ENCODE measurements around the gene EXOC6B.

Gene EXOC6B

GRCh38 chr2:72205504-72205881 lies 620.3 kb downstream of the EXOC6B start:
- Histone ChIP-seq H4K12ac (ENCODE audit: low read depth, low read length) (no peak overlapping the region), H3K4ac (ENCODE audit: low read depth, low read length) (no peak overlapping the region)

GRCh38 chr2:72204786-72205503 lies 620.9 kb downstream of the EXOC6B start:
- Histone ChIP-seq H3K79me1 (ENCODE audit: low read length) (no peaks in the 10 kb centered on the region), H2BK120ac (ENCODE audit: insufficient read depth, low read length, poor library complexity) (no peak overlapping the region), H3K4ac (ENCODE audit: low read depth, low read length) (no peak overlapping the region), H3K4me2 (ENCODE audit: low read length) (no peak overlapping the region), H4K8ac (ENCODE audit: low read depth, low read length) (no peak overlapping the region), H2BK5ac (ENCODE audit: low read depth, low read length, poor library complexity) (no peak overlapping the region), H2BK12ac (ENCODE audit: low read length) (no peak overlapping the region), H3K23ac (ENCODE audit: low read length) (no peak overlapping the region), H4K91ac (ENCODE audit: low read depth, low read length) (no peak overlapping the region), H2AFZ (ENCODE audit: insufficient read depth, low read length, poor library complexity) (no peak overlapping the region), H3K14ac (ENCODE audit: low read length) (no peak overlapping the region), H3K4me3 (ENCODE audit: low read depth, low read length) (no peak overlapping the region), H3K36me3 (ENCODE audit: control insufficient read depth in 1 of 2, insufficient read depth in 2 of 2, low read length in 2 of 2) (no peaks in the 10 kb centered on the region), H3K79me2 (ENCODE audit: control insufficient read depth, insufficient read depth, low read length, poor library complexity) (no peaks in the 10 kb centered on the region), H3K27me3 (ENCODE audit: insufficient read depth, low read length) (no peaks in the 10 kb centered on the region), H3K9ac (ENCODE audit: low read length) (no peak overlapping the region), H3K9me3 (ENCODE audit: insufficient read depth, low read depth, low read length) (no peaks in the 10 kb centered on the region), H4K12ac (ENCODE audit: low read depth, low read length) (no peak overlapping the region), H2AK5ac (ENCODE audit: low read length) (no peak overlapping the region), H3K4me1 (ENCODE audit: control insufficient read depth in 1 of 2, insufficient read depth in 2 of 2, low read length in 2 of 2) (no peaks in the 10 kb centered on the region), H3K27ac (ENCODE audit: low read depth, low read length) (no peak overlapping the region), H3K18ac (ENCODE audit: low read length) (no peak overlapping the region)
- DNase-seq = no peak
- no CpG with 5 or more reads among the region's 3 CpGs for WGBS (ENCODE audit: extremely low coverage, insufficient coverage, insufficient read length)

More at GRCh38 chr2:72205504-72205881, 620.3 kb downstream of the EXOC6B start:
- no peak overlapping the region for H2BK120ac ChIP-seq (ENCODE audit: insufficient read depth, low read length, poor library complexity)
- H4K91ac ChIP-seq (ENCODE audit: low read depth, low read length) = no peak overlapping the region
- no peak overlapping the region for H3K27ac ChIP-seq (ENCODE audit: low read depth, low read length)
- no peak overlapping the region for H3K23ac ChIP-seq (ENCODE audit: low read length)
- H3K18ac ChIP-seq (ENCODE audit: low read length) = no peak overlapping the region
- no peak overlapping the region for H2AK5ac ChIP-seq (ENCODE audit: low read length)
- H3K27me3 ChIP-seq (ENCODE audit: insufficient read depth, low read length) = no peaks in the 10 kb centered on the region
- WGBS (ENCODE audit: extremely low coverage, insufficient coverage, insufficient read length) = no CpG with 5 or more reads among the region's 3 CpGs
- no peaks in the 10 kb centered on the region for H3K79me2 ChIP-seq (ENCODE audit: control insufficient read depth, insufficient read depth, low read length, poor library complexity)
- H3K4me1 ChIP-seq (ENCODE audit: control insufficient read depth in 1 of 2, insufficient read depth in 2 of 2, low read length in 2 of 2) = no peaks in the 10 kb centered on the region
- H3K9ac ChIP-seq (ENCODE audit: low read length) = no peak overlapping the region
- no peak overlapping the region for H4K8ac ChIP-seq (ENCODE audit: low read depth, low read length)
- H3K14ac ChIP-seq (ENCODE audit: low read length) = no peak overlapping the region
- H2AFZ ChIP-seq (ENCODE audit: insufficient read depth, low read length, poor library complexity) = no peak overlapping the region
- no peak for DNase-seq
- no peak overlapping the region for H3K4me2 ChIP-seq (ENCODE audit: low read length)
- H3K4me3 ChIP-seq (ENCODE audit: low read depth, low read length) = no peak overlapping the region
- no peaks in the 10 kb centered on the region for H3K36me3 ChIP-seq (ENCODE audit: control insufficient read depth in 1 of 2, insufficient read depth in 2 of 2, low read length in 2 of 2)
- no peak overlapping the region for H2BK5ac ChIP-seq (ENCODE audit: low read depth, low read length, poor library complexity)
- H3K9me3 ChIP-seq (ENCODE audit: insufficient read depth, low read depth, low read length) = no peaks in the 10 kb centered on the region
- no peaks in the 10 kb centered on the region for H3K79me1 ChIP-seq (ENCODE audit: low read length)
- no peak overlapping the region for H2BK12ac ChIP-seq (ENCODE audit: low read length)

- no peak overlapping the region for H3K4me3 ChIP-seq (ENCODE audit: low read depth, low read length)
- no peak overlapping the region for H4K91ac ChIP-seq (ENCODE audit: low read depth, low read length)
- no peak overlapping the region for H3K27ac ChIP-seq (ENCODE audit: low read depth, low read length)
- DNase-seq = no peak
- H3K79me1 ChIP-seq (ENCODE audit: low read length) = no peaks in the 10 kb centered on the region
- H4K12ac ChIP-seq (ENCODE audit: low read depth, low read length) = no peak overlapping the region
- H3K27me3 ChIP-seq (ENCODE audit: insufficient read depth, low read length) = no peaks in the 10 kb centered on the region
- no peak overlapping the region for H2BK120ac ChIP-seq (ENCODE audit: insufficient read depth, low read length, poor library complexity)
- no peak overlapping the region for H2BK12ac ChIP-seq (ENCODE audit: low read length)
- H3K79me2 ChIP-seq (ENCODE audit: control insufficient read depth, insufficient read depth, low read length, poor library complexity) = no peaks in the 10 kb centered on the region
- H3K4me1 ChIP-seq (ENCODE audit: control insufficient read depth in 1 of 2, insufficient read depth in 2 of 2, low read length in 2 of 2) = no peaks in the 10 kb centered on the region
- H3K14ac ChIP-seq (ENCODE audit: low read length) = no peak overlapping the region
- no peak overlapping the region for H2AFZ ChIP-seq (ENCODE audit: insufficient read depth, low read length, poor library complexity)
- H2AK5ac ChIP-seq (ENCODE audit: low read length) = no peak overlapping the region
- H3K9me3 ChIP-seq (ENCODE audit: insufficient read depth, low read depth, low read length) = no peaks in the 10 kb centered on the region
- no CpG with 5 or more reads among the region's 8 CpGs for WGBS (ENCODE audit: extremely low coverage, insufficient coverage, insufficient read length)
- no peak overlapping the region for H3K4me2 ChIP-seq (ENCODE audit: low read length)
- H3K4ac ChIP-seq (ENCODE audit: low read depth, low read length) = no peak overlapping the region
- no peak overlapping the region for H3K18ac ChIP-seq (ENCODE audit: low read length)
- no peak overlapping the region for H2BK5ac ChIP-seq (ENCODE audit: low read depth, low read length, poor library complexity)
- H4K8ac ChIP-seq (ENCODE audit: low read depth, low read length) = no peak overlapping the region
- H3K9ac ChIP-seq (ENCODE audit: low read length) = no peak overlapping the region
- no peak overlapping the region for H3K23ac ChIP-seq (ENCODE audit: low read length)
- H3K36me3 ChIP-seq (ENCODE audit: control insufficient read depth in 1 of 2, insufficient read depth in 2 of 2, low read length in 2 of 2) = no peaks in the 10 kb centered on the region
Measured at GRCh38 chr2:72204156-72204785, 621.6 kb downstream of the EXOC6B start.

- Histone ChIP-seq H3K79me2 (ENCODE audit: control insufficient read depth, insufficient read depth, low read length, poor library complexity) (no peaks in the 10 kb centered on the region), H2BK120ac (ENCODE audit: insufficient read depth, low read length, poor library complexity) (no peak overlapping the region), H2BK12ac (ENCODE audit: low read length) (no peak overlapping the region), H4K12ac (ENCODE audit: low read depth, low read length) (no peak overlapping the region), H4K91ac (ENCODE audit: low read depth, low read length) (no peak overlapping the region), H3K18ac (ENCODE audit: low read length) (no peak overlapping the region), H3K36me3 (ENCODE audit: control insufficient read depth in 1 of 2, insufficient read depth in 2 of 2, low read length in 2 of 2) (no peaks in the 10 kb centered on the region), H3K4me1 (ENCODE audit: control insufficient read depth in 1 of 2, insufficient read depth in 2 of 2, low read length in 2 of 2) (no peaks in the 10 kb centered on the region), H2BK5ac (ENCODE audit: low read depth, low read length, poor library complexity) (no peak overlapping the region), H3K27me3 (ENCODE audit: insufficient read depth, low read length) (no peaks in the 10 kb centered on the region), H3K23ac (ENCODE audit: low read length) (no peak overlapping the region), H2AFZ (ENCODE audit: insufficient read depth, low read length, poor library complexity) (no peak overlapping the region), H3K27ac (ENCODE audit: low read depth, low read length) (no peak overlapping the region), H4K8ac (ENCODE audit: low read depth, low read length) (no peak overlapping the region), H3K4me3 (ENCODE audit: low read depth, low read length) (no peak overlapping the region), H3K14ac (ENCODE audit: low read length) (no peak overlapping the region), H3K79me1 (ENCODE audit: low read length) (no peaks in the 10 kb centered on the region), H2AK5ac (ENCODE audit: low read length) (no peak overlapping the region), H3K4me2 (ENCODE audit: low read length) (no peak overlapping the region), H3K4ac (ENCODE audit: low read depth, low read length) (no peak overlapping the region), H3K9me3 (ENCODE audit: insufficient read depth, low read depth, low read length) (no peaks in the 10 kb centered on the region), H3K9ac (ENCODE audit: low read length) (no peak overlapping the region)
- no peak for DNase-seq
- WGBS (ENCODE audit: extremely low coverage, insufficient coverage, insufficient read length) = no CpG with 5 or more reads among the region's 2 CpGs
Measured at GRCh38 chr2:72198532-72199241, 627.1 kb downstream of the EXOC6B start.
